PC-9 (cell line): Measurements from ENCODE around the gene DCP1B. TPM values are rescaled to one million over a fixed set of nuclear protein-coding genes. Genes with fewer than 3 reads are reported as not detected.

ENCODE experiments used
- BruUV-seq: library from RNA; stranded (reverse); fragments of 400-500 nt; replicated peaks from 2 replicates; lab custom pipeline; 2021; lab: Mats Ljungman, UMichigan
- CTCF ChIA-PET: fragments of 300-600 bp; sonication (Branson Sonifier 250); formaldehyde crosslinking; loops from one replicate; lab custom pipeline; 2022; ENCODE audit warnings: antibody characterized with exemption; lab: Charles Lee
- POLR2A ChIA-PET: fragments of 300-600 bp; sonication (Branson Sonifier 250); formaldehyde crosslinking; loops from one replicate; lab custom pipeline; 2022; ENCODE audit warnings: antibody characterized with exemption; ENCODE audit not compliant: unreplicated experiment; lab: Charles Lee
- DNase-seq, 2 experiments: peaks; one replicate each; pipeline versions ENCODE4 v3.0.0 to v3.0.0-alpha.2; 2015 to 2022; ENCODE audit warnings: mixed read lengths in 1 of 2
- H2AFZ ChIP-seq: fragments of 200-600 bp; sonication (generic); 2 replicates; pipeline ENCODE4 v1.8.1; 2017; ENCODE audit warnings: antibody characterized with exemption
- H3F3A ChIP-seq: fragments of 200-600 bp; sonication (generic); 2 replicates; pipeline ENCODE4 v1.8.1; 2017; ENCODE audit warnings: antibody characterized with exemption, mild to moderate bottlenecking, low read depth; ENCODE audit not compliant: insufficient read depth
- H3K27ac ChIP-seq: fragments of 200-600 bp; sonication (generic); 2 replicates; pipeline ENCODE4 v1.6.1; 2016; ENCODE audit warnings: mixed run types
- H3K27me3 ChIP-seq: fragments of 200-600 bp; sonication (generic); 2 replicates; pipeline ENCODE4 v1.6.1; 2016; ENCODE audit warnings: low read depth, mixed run types; ENCODE audit not compliant: insufficient read depth
- H3K36me3 ChIP-seq: fragments of 200-600 bp; sonication (generic); 2 replicates; pipeline ENCODE4 v1.6.1; 2016; ENCODE audit warnings: low read depth, mixed run types
- H3K4me1 ChIP-seq: fragments of 200-600 bp; sonication (generic); replicated peaks from 2 replicates; pipeline ENCODE4 v1.6.1; 2016; ENCODE audit warnings: mixed run types; ENCODE audit not compliant: insufficient read depth
- H3K4me2 ChIP-seq: fragments of 200-600 bp; sonication (generic); 2 replicates; pipeline ENCODE4 v1.6.1; 2017; ENCODE audit warnings: mixed run types
- H3K4me3 ChIP-seq: fragments of 200-600 bp; sonication (generic); 2 replicates; pipeline ENCODE4 v1.6.1; 2016; ENCODE audit warnings: mixed run types
- H3K79me2 ChIP-seq: fragments of 200-600 bp; sonication (generic); 2 replicates; pipeline ENCODE4 v1.6.1; 2017; ENCODE audit warnings: low read depth, mixed run types
- H3K9me2 ChIP-seq: fragments of 200-600 bp; sonication (generic); 2 replicates; pipeline ENCODE4 v1.8.1; 2017; ENCODE audit warnings: mild to moderate bottlenecking; ENCODE audit not compliant: insufficient read depth
- H3K9me3 ChIP-seq: fragments of 200-600 bp; sonication (generic); 2 replicates; pipeline ENCODE4 v1.8.1; 2016; ENCODE audit warnings: low read depth; ENCODE audit not compliant: insufficient read depth
- H4K20me1 ChIP-seq: fragments of 200-600 bp; sonication (generic); 2 replicates; pipeline ENCODE4 v1.8.1; 2017; ENCODE audit not compliant: insufficient read depth
- CTCF ChIP-seq: fragments of 200-600 bp; sonication (generic); conservative IDR thresholded peaks from 2 replicates; pipeline ENCODE4 v1.6.1; 2017; ENCODE audit warnings: mixed run types, antibody characterized with exemption, mild to moderate bottlenecking, moderate library complexity
- EZH2 ChIP-seq: fragments of 200-600 bp; sonication (generic); IDR thresholded peaks from 2 replicates; pipeline ENCODE4 v1.8.0; 2017; ENCODE audit warnings: antibody characterized with exemption, low read depth
- intact Hi-C: fragments of 100-400 bp; cut with micrococcal nuclease; formaldehyde crosslinking; loops from one replicate; pipeline ENCODE4 v1.10.0; 2022; ENCODE audit not compliant: unreplicated experiment
- total RNA-seq: library from RNA; stranded (reverse); gene quantifications from 2 replicates; pipeline ENCODE4 v1.2.3, GENCODE V29; 2021

DCP1B gene
- total RNA-seq, 1 experiment from 2014 or later: 6.8 TPM

- H2AFZ ChIP-seq: no peak overlapping the region
- no peaks in the 10 kb centered on the region for H3K9me2 ChIP-seq
- CTCF ChIA-PET: no interaction called here
- no peak for DNase-seq
- no peak overlapping the region for H3K4me2 ChIP-seq
- TF ChIP-seq EZH2: no peak
- no peak for TF ChIP-seq CTCF
- POLR2A ChIA-PET: no interaction called here
- no peak overlapping the region for H3K4me3 ChIP-seq
- no peaks in the 10 kb centered on the region for H3K4me1 ChIP-seq
- H3K27me3 ChIP-seq: peaks cover 94% of the 10 kb centered on the region
- H3K36me3 ChIP-seq: no peaks in the 10 kb centered on the region
- no peak overlapping the region for H3K27ac ChIP-seq
- BruUV-seq: no TSS peak
- no peaks in the 10 kb centered on the region for H3F3A ChIP-seq
- no peaks in the 10 kb centered on the region for H3K9me3 ChIP-seq
- no peaks in the 10 kb centered on the region for H4K20me1 ChIP-seq
- intact Hi-C loops: no loop called here
- no peaks in the 10 kb centered on the region for H3K79me2 ChIP-seq
Measured at GRCh38 chr12:2039034-2039433, 34.8 kb upstream of the DCP1B start.

GRCh38 chr12:2035431-2036055 is 31.3 kb upstream of the DCP1B start:
- intact Hi-C loops: loop anchor here (1.0 kb wide), 1 partner anchor 239 kb away; no protein-coding TSS in a partner anchor
- no peak for TF ChIP-seq EZH2
- TF ChIP-seq CTCF: no peak
- Histone ChIP-seq H3K27me3 (peaks cover 100% of the 10 kb centered on the region), H3K4me2 (no peak overlapping the region), H3K36me3 (no peaks in the 10 kb centered on the region), H3K9me2 (no peaks in the 10 kb centered on the region), H4K20me1 (no peaks in the 10 kb centered on the region), H3K4me3 (no peak overlapping the region), H3K79me2 (no peaks in the 10 kb centered on the region), H3F3A (no peaks in the 10 kb centered on the region), H3K9me3 (no peaks in the 10 kb centered on the region), H2AFZ (no peak overlapping the region), H3K27ac (no peak overlapping the region), H3K4me1 (no peaks in the 10 kb centered on the region)
- POLR2A ChIA-PET: no interaction called here
- CTCF ChIA-PET: no interaction called here
- no peak for DNase-seq
- no TSS peak for BruUV-seq

- no peaks in the 10 kb centered on the region for H3K36me3 ChIP-seq
- BruUV-seq: no TSS peak
- H2AFZ ChIP-seq: no peak overlapping the region; the same call in 1 of the 2 replicates
- no peaks in the 10 kb centered on the region for H3K79me2 ChIP-seq
- no peaks in the 10 kb centered on the region for H3K9me2 ChIP-seq
- POLR2A ChIA-PET: no interaction called here
- no peaks in the 10 kb centered on the region for H3F3A ChIP-seq
- H4K20me1 ChIP-seq: no peaks in the 10 kb centered on the region
- H3K27me3 ChIP-seq: peaks cover 100% of the 10 kb centered on the region
- TF ChIP-seq EZH2 (no peak), CTCF (peak; percentile 74)
- H3K4me1 ChIP-seq: no peaks in the 10 kb centered on the region
- intact Hi-C loops: loop anchor here (1.0 kb wide), 1 partner anchor 239 kb away; no protein-coding TSS in a partner anchor
- CTCF ChIA-PET: interaction anchor here (1.8 kb wide), 1 partner anchor 95 kb away, joined by 4 read pairs; no protein-coding TSS in a partner anchor
- H3K9me3 ChIP-seq: no peaks in the 10 kb centered on the region
- H3K4me2 ChIP-seq: peak overlapping the region; percentile 48
- no peak overlapping the region for H3K27ac ChIP-seq
- peak in 1 of 2 experiments; percentile 77 for DNase-seq
- peak overlapping the region; percentile 13; the same call in 1 of the 2 replicates for H3K4me3 ChIP-seq
Measured at GRCh38 chr12:2034633-2035430, 30.6 kb upstream of the DCP1B start.
